Right lobe of liver (tissue), 6 donors: ENCODE measurements around the gene FARS2. TPM values are rescaled to one million over a fixed set of nuclear protein-coding genes. Genes with fewer than 3 reads are reported as not detected.
A peak's percentile ranks its signal among the peaks of the same experiment; 100 is the strongest.
"Not testable (repeated sequence)": the region's sequence is repeated elsewhere in the genome, so short reads cannot be mapped to it uniquely, and the experiment has no call there.

ENCODE experiments used
- ATAC-seq, 4 donors: fragments of 200-7000 bp; cut with Tn5 transposase; one replicate each; pipeline ENCODE4 v1.9.1; 2020; ENCODE audit warnings: mild to moderate bottlenecking in 4 of 4, moderate library complexity in 4 of 4
- DNase-seq, 3 donors: peaks; one replicate each; pipeline ENCODE4 v3.0.0-alpha.2; 2020
- H3K27ac ChIP-seq, 3 donors: fragments of 200-600 bp; one replicate each; pipeline ENCODE4 v1.8.0; 2022
- H3K27me3 ChIP-seq, 2 donors: fragments of 200-600 bp; one replicate each; pipeline ENCODE4 v1.8.0; 2022
- H3K36me3 ChIP-seq, 4 donors: fragments of 200-600 bp; sonication (generic) in 1 of 4; one replicate each; pipeline versions ENCODE4 v1.5.1 to v1.8.0; 2017 to 2022; ENCODE audit warnings: control low read depth in 1 of 4
- H3K4me1 ChIP-seq, 4 donors: fragments of 200-600 bp; sonication (generic) in 1 of 4; one replicate each; pipeline versions ENCODE4 v1.5.1 to v1.8.0; 2017 to 2022; ENCODE audit warnings: control low read depth in 1 of 4
- H3K4me3 ChIP-seq, 3 donors: fragments of 200-600 bp; one replicate each; pipeline ENCODE4 v1.8.0; 2022
- H3K9me3 ChIP-seq, 4 donors: fragments of 200-600 bp; sonication (generic) in 1 of 4; one replicate each; pipeline versions ENCODE4 v1.5.1 to v1.8.0; 2017 to 2022; ENCODE audit warnings: control low read depth in 1 of 4
- CTCF ChIP-seq, 4 donors: fragments of 200-600 bp in 3 of 4; fragments of 450-650 bp in 1 of 4; IDR thresholded peaks; one replicate each; pipeline versions ENCODE4 v1.5.1 to v1.8.0; 2016 to 2022; ENCODE audit warnings: antibody characterized with exemption in 4 of 4, mild to moderate bottlenecking in 2 of 4
- POLR2A ChIP-seq: fragments of 450-650 bp; IDR thresholded peaks from one replicate; pipeline ENCODE4 v1.6.1; 2017; ENCODE audit warnings: antibody characterized with exemption, mild to moderate bottlenecking
- WGBS: methylation state at CpG from one replicate; pipeline ENCODE4 v1.1.6; 2018; ENCODE audit warnings: low coverage, low lambda C conversion rate; ENCODE audit not compliant: insufficient coverage; ENCODE audit errors: missing lambda C conversion rate; 5-methylcytosine and 5-hydroxymethylcytosine counted together
- intact Hi-C, 2 donors: fragments of 100-400 bp; cut with DNase I; formaldehyde crosslinking; loops; one replicate each; pipeline versions ENCODE4 v1.11.2 to v1.14.1; 2022
- total RNA-seq, 6 experiments: library from RNA; depleted of rRNA in 2 of 6; stranded (reverse); fragments of >200 nt in 2 of 6; fragmentation: NEBNext Ultra II Directional in 3 of 6; extraction: Animal tissue kit (Norgen Biotek cat#: 25700) in 3 of 6; gene quantifications; one replicate each; pipeline versions ENCODE4 v1.1.0 to v1.2.4, GENCODE V29; 2016 to 2023
- donor health status: DM: no; HTN: yes; CAD: no.
- donor health status: DM: no; HTN: no; CAD: no.
- donor health status: DM: no; HTN: no; CAD: no.
- donor health status: DM: no; HTN: yes; CAD: no.
- donor health status: DM: no; HTN: yes; CAD: no.

The FARS2 gene
- total RNA-seq, 6 experiments from 2014 or later: 7.2 to 12.9 (median 11.7) TPM

- no peak for DNase-seq
- Histone ChIP-seq H3K4me1 (no peaks in the 10 kb centered on the region), H3K36me3 (no peaks in the 10 kb centered on the region), H3K9me3 (no peaks in the 10 kb centered on the region), H3K27me3 (no peaks in the 10 kb centered on the region), H3K27ac (no peak overlapping the region), H3K4me3 (no peak overlapping the region)
- intact Hi-C loops: no loop called here
- 68% methylated on average over 9 of the region's 12 CpGs for WGBS
- peak in 1 of 4 donors; percentile 30 for ATAC-seq
- TF ChIP-seq POLR2A: no peak
- TF ChIP-seq CTCF (IDR thresholded peaks at IDR 0.05): no peak
Measured at GRCh38 chr6:5695260-5696245, 434.2 kb downstream of the FARS2 start.

- DNase-seq (no peak), ATAC-seq (no peak)
- intact Hi-C loops: no loop called here
- no peak overlapping the region for H3K4me3 ChIP-seq
- TF ChIP-seq POLR2A (no peak), CTCF (IDR thresholded peaks at IDR 0.05) (no peak)
- H3K27me3 ChIP-seq: no peaks in the 10 kb centered on the region
- H3K4me1 ChIP-seq: no peaks in the 10 kb centered on the region
- no peak overlapping the region for H3K27ac ChIP-seq
- no peaks in the 10 kb centered on the region for H3K9me3 ChIP-seq
- no peaks in the 10 kb centered on the region for H3K36me3 ChIP-seq
Measured at GRCh38 chr6:5697508-5697907, 436.2 kb downstream of the FARS2 start.

GRCh38 chr6:5698318-5698717 is 437.0 kb downstream of the FARS2 start:
- TF ChIP-seq POLR2A (no peak), CTCF (IDR thresholded peaks at IDR 0.05) (no peak)
- Histone ChIP-seq H3K9me3 (no peaks in the 10 kb centered on the region), H3K27ac (no peak overlapping the region), H3K4me1 (no peaks in the 10 kb centered on the region), H3K36me3 (no peaks in the 10 kb centered on the region), H3K27me3 (no peaks in the 10 kb centered on the region), H3K4me3 (no peak overlapping the region)
- WGBS: 95% methylated on average over 3 of the region's 4 CpGs
- DNase-seq (no peak), ATAC-seq (no peak)
- intact Hi-C loops: no loop called here

GRCh38 chr6:5699064-5699463 is 437.8 kb downstream of the FARS2 start:
- ATAC-seq: peak; percentile 43 to 77 (median 52)
- intact Hi-C loops, H3K4me1 ChIP-seq: not testable (repeated sequence)

GRCh38 chr6:5701174-5701573 is 439.9 kb downstream of the FARS2 start:
- intact Hi-C loops: no loop called here
- no peak overlapping the region for H3K4me3 ChIP-seq
- no peaks in the 10 kb centered on the region for H3K36me3 ChIP-seq
- DNase-seq: no peak
- TF ChIP-seq CTCF (IDR thresholded peaks at IDR 0.05): no peak
- no peak for TF ChIP-seq POLR2A
- no peaks in the 10 kb centered on the region for H3K4me1 ChIP-seq
- no peaks in the 10 kb centered on the region for H3K27me3 ChIP-seq
- WGBS: 86% methylated on average over 6 of the region's 14 CpGs
- no peak for ATAC-seq
- H3K9me3 ChIP-seq: no peaks in the 10 kb centered on the region
- no peak overlapping the region for H3K27ac ChIP-seq

More at GRCh38 chr6:5699064-5699463, 437.8 kb downstream of the FARS2 start:
- H3K4me3 ChIP-seq, DNase-seq, H3K9me3 ChIP-seq, H3K27ac ChIP-seq, H3K36me3 ChIP-seq, H3K27me3 ChIP-seq: not testable (repeated sequence)
